Keratinocyte (primary cell): ENCODE measurements around the gene MSANTD1. TPM values are rescaled to one million over a fixed set of nuclear protein-coding genes. Genes with fewer than 3 reads are reported as not detected.

Experiments used
- DNase-seq: peaks from one replicate; pipeline ENCODE4 v3.0.0-alpha.2; 2011; ENCODE audit warnings: low read depth, missing footprints, low spot score
- FAIRE-seq: peaks from 2 replicates; lab custom pipeline; 2011; peaks lifted over from hg19 to GRCh38; lab: Jason Lieb, UNC
- H2AFZ ChIP-seq: 2 replicates; pipeline ENCODE4 v1.6.0; 2012; ENCODE audit warnings: low read length, control low read depth, inconsistent platforms; ENCODE audit not compliant: control insufficient read depth
- H3K27ac ChIP-seq: 2 replicates; pipeline ENCODE4 v1.5.1; 2011; ENCODE audit warnings: low read length; ENCODE audit not compliant: control insufficient read depth, insufficient read depth
- H3K27me3 ChIP-seq: 3 replicates; pipeline ENCODE4 v1.6.0; 2011; ENCODE audit warnings: low read length; ENCODE audit not compliant: control insufficient read depth, insufficient read depth; ENCODE audit errors: extremely low read depth
- H3K36me3 ChIP-seq, 2 experiments: 2 replicates in 1 of 2; 3 replicates in 1 of 2; pipeline ENCODE4 v1.5.1; 2011; ENCODE audit warnings: low read length in 2 of 2, mild to moderate bottlenecking in 1 of 2; ENCODE audit not compliant: control insufficient read depth in 2 of 2, insufficient read depth in 2 of 2; ENCODE audit errors: extremely low read depth in 1 of 2
- H3K4me1 ChIP-seq: 3 replicates; pipeline ENCODE4 v1.5.1; 2011; ENCODE audit warnings: low read length; ENCODE audit not compliant: control insufficient read depth, insufficient read depth; ENCODE audit errors: extremely low read depth
- H3K4me2 ChIP-seq: 3 replicates; pipeline ENCODE4 v1.6.0; 2011; ENCODE audit warnings: low read depth, low read length; ENCODE audit not compliant: control insufficient read depth, insufficient read depth; ENCODE audit errors: extremely low read depth
- H3K4me3 ChIP-seq, 3 experiments: fragments of 200-600 bp in 1 of 3; sonication (generic) in 1 of 3; 2 replicates in 2 of 3; 3 replicates in 1 of 3; pipeline ENCODE4 v1.5.1; 2011 to 2016; ENCODE audit warnings: low read length in 3 of 3, mild to moderate bottlenecking in 3 of 3, control low read depth in 2 of 3, inconsistent platforms in 1 of 3, low read depth in 1 of 3, mixed read lengths in 1 of 3, mixed run types in 1 of 3, moderate library complexity in 1 of 3; ENCODE audit not compliant: control insufficient read depth in 2 of 3, insufficient read depth in 2 of 3; ENCODE audit errors: extremely low read depth in 1 of 3
- H3K79me2 ChIP-seq: 2 replicates; pipeline ENCODE4 v1.6.0; 2012; ENCODE audit warnings: low read length; ENCODE audit not compliant: control insufficient read depth, insufficient read depth
- H3K9ac ChIP-seq: 3 replicates; pipeline ENCODE4 v1.6.0; 2011; ENCODE audit warnings: low read length; ENCODE audit not compliant: control insufficient read depth, insufficient read depth; ENCODE audit errors: extremely low read depth
- H3K9me1 ChIP-seq: 3 replicates; pipeline ENCODE4 v1.6.0; 2011; ENCODE audit warnings: low read length; ENCODE audit not compliant: control insufficient read depth, insufficient read depth; ENCODE audit errors: extremely low read depth
- H3K9me3 ChIP-seq: 2 replicates; pipeline ENCODE4 v1.5.1; 2012; ENCODE audit warnings: low read depth, low read length; ENCODE audit not compliant: control insufficient read depth
- H4K20me1 ChIP-seq: 3 replicates; pipeline ENCODE4 v1.6.0; 2011; ENCODE audit warnings: low read length; ENCODE audit not compliant: control insufficient read depth, insufficient read depth; ENCODE audit errors: extremely low read depth
- CTCF ChIP-seq, 3 experiments: IDR thresholded peaks in 1 of 3; conservative IDR thresholded peaks in 1 of 3; optimal IDR thresholded peaks in 1 of 3; 2 replicates in 2 of 3; 3 replicates in 1 of 3; pipeline versions ENCODE3 to v1.5.1; 2011; ENCODE audit warnings: low read length in 3 of 3, mild to moderate bottlenecking in 3 of 3, moderate library complexity in 2 of 3, control low read depth in 1 of 3, inconsistent platforms in 1 of 3; ENCODE audit not compliant: insufficient read depth in 2 of 3; ENCODE audit errors: extremely low read depth in 1 of 3
- EZH2 ChIP-seq: IDR thresholded peaks from one replicate; pipeline ENCODE4 v1.6.1; 2012; ENCODE audit warnings: inconsistent platforms, mild to moderate bottlenecking, low read length, moderate library complexity
- dilution Hi-C: fragments of 300-500 bp; cut with MboI; formaldehyde crosslinking; loops from one replicate; pipeline ENCODE4 v1.7.0; 2020; ENCODE audit warnings: low sequenced_read_pairs; ENCODE audit not compliant: extremely low pct_ligation_motif_present
- polyA plus RNA-seq, 5 experiments: library from polyadenylated mRNA; depleted of rRNA in 3 of 5; stranded (reverse) in 3 of 5; stranded (forward) in 1 of 5; unstranded in 1 of 5; fragments of >200 nt; gene quantifications; 1 replicate in 1 of 5; 2 replicates in 3 of 5; 3 replicates in 1 of 5; pipeline versions ENCODE4 v1.2.1 to v1.2.3, GENCODE V29; 2011 to 2012; ENCODE audit warnings: missing spikeins in 2 of 5, low read depth in 1 of 5, low replicate concordance in 1 of 5

Gene MSANTD1
- polyA plus RNA-seq, 1 donor (not counting 4 experiments of a cell fraction or from before 2014, with no cell fraction given): not detected

- H3K9me1 ChIP-seq: no peaks in the 10 kb centered on the region
- H3K9ac ChIP-seq: no peak overlapping the region
- no peak overlapping the region for H3K4me2 ChIP-seq
- no peaks in the 10 kb centered on the region for H3K27me3 ChIP-seq
- no peaks in the 10 kb centered on the region for H3K36me3 ChIP-seq
- no peaks in the 10 kb centered on the region for H4K20me1 ChIP-seq
- no peak overlapping the region for H2AFZ ChIP-seq
- FAIRE-seq (no peak), DNase-seq (no peak)
- H3K79me2 ChIP-seq: no peaks in the 10 kb centered on the region
- H3K27ac ChIP-seq: no peak overlapping the region
- H3K9me3 ChIP-seq: no peaks in the 10 kb centered on the region
- no peak overlapping the region for H3K4me3 ChIP-seq
- no peaks in the 10 kb centered on the region for H3K4me1 ChIP-seq
- dilution Hi-C loops: no loop called here
- TF ChIP-seq CTCF (optimal IDR thresholded peaks at IDR 0.05 in 1 of 3, IDR thresholded peaks at IDR 0.05 in 1 of 3, conservative IDR thresholded peaks at IDR 0.05 in 1 of 3; ENCODE audit: extremely low read depth in 1 of 3, insufficient read depth in 2 of 3, low read length in 3 of 3) (no peak), EZH2 (no peak)
Observed at GRCh38 chr4:3251691-3252479, 2.9 kb downstream of the MSANTD1 start.

GRCh38 chr4:3252480-3252828 lies 3.5 kb downstream of the MSANTD1 start:
- no peak overlapping the region for H3K4me3 ChIP-seq
- FAIRE-seq (no peak), DNase-seq (no peak)
- H3K9me3 ChIP-seq: no peaks in the 10 kb centered on the region
- no peak overlapping the region for H3K9ac ChIP-seq
- no peak overlapping the region for H2AFZ ChIP-seq
- no peaks in the 10 kb centered on the region for H3K9me1 ChIP-seq
- H3K27me3 ChIP-seq: no peaks in the 10 kb centered on the region
- dilution Hi-C loops: no loop called here
- no peaks in the 10 kb centered on the region for H3K36me3 ChIP-seq
- H3K4me1 ChIP-seq: no peaks in the 10 kb centered on the region
- H3K79me2 ChIP-seq: no peaks in the 10 kb centered on the region
- no peaks in the 10 kb centered on the region for H4K20me1 ChIP-seq
- H3K27ac ChIP-seq: no peak overlapping the region
- TF ChIP-seq CTCF (optimal IDR thresholded peaks at IDR 0.05 in 1 of 3, IDR thresholded peaks at IDR 0.05 in 1 of 3, conservative IDR thresholded peaks at IDR 0.05 in 1 of 3; ENCODE audit: extremely low read depth in 1 of 3, insufficient read depth in 2 of 3, low read length in 3 of 3): no peak
- no peak for TF ChIP-seq EZH2
- H3K4me2 ChIP-seq: no peak overlapping the region
